GM21528 (cell line): Measurements from ENCODE around the gene AMY1B.
"Not testable (repeated sequence)": the region's sequence is repeated elsewhere in the genome, so short reads cannot be mapped to it uniquely, and the experiment has no call there.

Experiments
- ATAC-seq: cut with Tn5 transposase; IDR thresholded peaks from one replicate; pipeline ENCODE4 v1.9.1; 2021; ENCODE audit warnings: mild to moderate bottlenecking, moderate library complexity; ENCODE audit not compliant: unreplicated experiment, low FRiP score

AMY1B gene

DNA sequence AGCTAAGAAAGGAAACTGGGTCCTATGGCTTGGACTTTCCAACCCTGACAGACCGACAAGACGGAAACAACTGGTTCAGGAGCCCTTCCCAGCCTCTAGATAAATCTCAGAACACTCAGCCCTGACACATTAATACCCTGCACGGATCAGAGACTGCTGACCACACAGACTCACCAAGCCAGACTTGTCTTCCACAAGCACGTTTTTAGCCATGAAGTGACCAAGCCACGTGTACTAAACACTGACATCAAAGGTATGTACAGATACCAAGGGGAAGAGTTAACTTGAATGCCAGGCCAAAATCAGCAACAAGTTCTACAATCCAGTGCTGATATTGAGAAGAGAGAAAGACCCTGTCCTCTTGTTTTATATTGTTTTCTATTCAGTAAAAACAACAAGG lies at the start of gene AMY1B:
TSS of gene AMY1B (minus strand) at position 101 of the 400 bp plus-strand sequence. CDS start 571 bp downstream, outside the sequence.
- not testable (repeated sequence) for ATAC-seq

DNA sequence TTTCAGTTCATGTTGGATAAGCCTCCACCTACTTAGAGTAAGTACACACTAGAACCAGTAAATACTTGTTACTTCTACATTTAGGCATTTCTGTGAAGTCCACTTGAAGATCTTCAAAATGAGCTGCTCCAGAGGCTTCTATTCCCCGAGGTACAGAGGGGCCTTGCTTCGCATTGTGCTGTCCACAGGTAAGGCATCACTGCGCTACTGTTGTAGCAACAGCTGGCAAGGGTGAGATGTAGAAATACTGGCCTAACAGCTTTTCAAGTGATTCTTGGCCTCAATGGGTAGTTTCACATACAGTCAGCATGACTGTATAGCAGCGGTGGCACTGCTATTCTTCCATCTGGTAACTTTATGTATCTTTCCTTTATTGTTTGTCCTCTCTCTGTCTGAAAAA lies 49.0 kb upstream of the AMY1B start:
- not testable (repeated sequence) for ATAC-seq

DNA sequence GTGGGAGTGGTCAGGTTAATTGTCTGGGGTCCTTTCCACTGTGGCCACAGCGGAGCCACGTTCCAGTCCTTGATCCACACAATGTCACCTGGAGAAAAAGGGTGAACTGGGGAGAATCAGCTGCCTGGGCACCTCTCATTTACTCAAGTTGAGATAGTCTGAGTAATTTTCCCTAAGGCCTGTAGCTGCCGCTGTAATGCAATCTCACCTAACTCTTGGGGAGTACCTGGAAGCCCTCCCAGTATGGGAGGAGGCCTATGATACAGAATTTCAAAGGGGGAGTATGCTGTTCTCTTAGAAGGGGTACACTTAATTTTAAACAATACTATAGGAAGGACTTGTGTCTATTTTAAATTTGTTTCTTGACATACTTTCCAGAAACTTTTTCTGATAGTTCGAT lies 48.4 kb upstream of the AMY1B start:
- not testable (repeated sequence) for ATAC-seq

DNA sequence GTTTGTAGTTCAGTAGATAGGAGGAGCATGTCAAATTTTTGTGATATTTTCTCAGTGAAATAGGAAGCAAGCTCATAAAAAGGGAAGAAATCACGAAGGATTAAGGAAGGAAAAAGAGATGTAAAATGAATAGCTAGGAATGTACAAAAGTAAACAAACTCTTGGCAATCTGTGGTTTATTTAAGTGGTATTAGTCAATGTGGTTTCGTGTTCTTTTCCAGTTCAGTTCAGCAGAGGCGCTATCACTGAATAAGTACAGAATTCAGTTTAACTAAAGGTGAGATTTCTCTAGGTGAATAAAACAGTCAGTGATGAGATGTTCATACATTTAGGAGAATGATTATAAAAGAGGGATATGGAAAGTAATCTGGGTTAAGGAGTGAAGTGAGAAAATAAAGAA lies 42.0 kb upstream of the AMY1B start:
- not testable (repeated sequence) for ATAC-seq

DNA sequence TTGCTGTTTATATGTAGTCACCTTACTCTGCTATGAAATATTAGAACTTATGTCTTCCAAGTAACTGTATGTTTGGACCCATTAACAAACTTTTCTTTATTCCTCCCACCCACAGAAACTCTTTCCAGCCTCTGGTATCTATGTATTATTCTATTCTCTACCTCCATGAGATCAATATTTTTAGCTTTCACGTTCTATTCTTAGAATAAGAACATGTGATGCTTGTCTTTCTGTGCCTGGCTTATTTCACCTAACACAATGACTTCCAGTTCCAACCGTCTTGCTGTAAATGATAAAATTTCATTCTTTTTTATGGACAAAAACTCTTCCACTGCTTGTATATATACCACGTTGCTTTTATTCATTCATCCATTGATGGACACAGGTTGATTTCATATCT lies 39.3 kb upstream of the AMY1B start:
- not testable (repeated sequence) for ATAC-seq

DNA sequence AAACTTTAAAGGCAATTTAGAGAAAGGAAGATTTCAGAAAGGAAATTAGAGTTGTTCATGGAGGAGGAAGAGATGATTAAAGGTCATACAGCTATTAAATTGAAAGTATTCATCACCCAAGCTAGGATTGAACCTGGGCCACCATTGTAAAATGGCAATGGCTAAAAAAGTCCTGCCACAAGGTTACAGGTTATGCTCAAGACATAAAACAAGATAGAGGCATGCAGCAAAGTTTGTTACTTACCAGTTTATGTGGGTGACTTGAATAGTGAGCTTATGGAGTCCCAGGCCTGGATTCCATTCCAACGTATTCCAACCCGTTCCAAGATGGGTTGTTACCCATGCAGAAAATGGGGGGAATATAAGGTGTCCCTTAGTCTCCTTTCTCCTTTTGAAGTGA lies 25.5 kb upstream of the AMY1B start:
- ATAC-seq: not testable (repeated sequence)

DNA sequence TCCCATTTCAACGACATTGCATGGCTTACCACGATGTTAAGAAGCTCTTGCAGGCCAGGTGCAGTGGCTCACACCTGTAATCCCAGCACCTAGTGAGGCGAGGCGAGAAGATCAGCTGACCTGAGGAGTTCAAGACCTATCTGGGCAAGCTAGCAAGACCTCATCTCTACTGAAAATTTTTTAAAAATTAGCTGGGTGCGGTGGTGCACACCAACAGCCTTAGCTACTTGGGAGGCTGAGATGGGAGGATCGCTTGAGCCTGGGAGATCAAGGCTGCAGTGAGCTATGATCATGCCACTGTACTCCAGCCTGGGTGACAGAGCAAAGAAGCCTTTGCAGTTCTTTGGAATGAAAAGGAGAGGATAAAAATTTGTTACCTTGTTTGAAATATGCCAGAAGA lies 21.4 kb upstream of the AMY1B start:
- not testable (repeated sequence) for ATAC-seq

DNA sequence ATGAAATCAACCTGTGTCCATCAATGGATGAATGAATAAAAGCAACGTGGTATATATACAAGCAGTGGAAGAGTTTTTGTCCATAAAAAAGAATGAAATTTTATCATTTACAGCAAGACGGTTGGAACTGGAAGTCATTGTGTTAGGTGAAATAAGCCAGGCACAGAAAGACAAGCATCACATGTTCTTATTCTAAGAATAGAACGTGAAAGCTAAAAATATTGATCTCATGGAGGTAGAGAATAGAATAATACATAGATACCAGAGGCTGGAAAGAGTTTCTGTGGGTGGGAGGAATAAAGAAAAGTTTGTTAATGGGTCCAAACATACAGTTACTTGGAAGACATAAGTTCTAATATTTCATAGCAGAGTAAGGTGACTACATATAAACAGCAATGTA lies 14.4 kb upstream of the AMY1B start:
- not testable (repeated sequence) for ATAC-seq

DNA sequence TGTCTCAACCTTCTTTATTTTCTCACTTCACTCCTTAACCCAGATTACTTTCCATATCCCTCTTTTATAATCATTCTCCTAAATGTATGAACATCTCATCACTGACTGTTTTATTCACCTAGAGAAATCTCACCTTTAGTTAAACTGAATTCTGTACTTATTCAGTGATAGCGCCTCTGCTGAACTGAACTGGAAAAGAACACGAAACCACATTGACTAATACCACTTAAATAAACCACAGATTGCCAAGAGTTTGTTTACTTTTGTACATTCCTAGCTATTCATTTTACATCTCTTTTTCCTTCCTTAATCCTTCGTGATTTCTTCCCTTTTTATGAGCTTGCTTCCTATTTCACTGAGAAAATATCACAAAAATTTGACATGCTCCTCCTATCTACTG lies 11.7 kb upstream of the AMY1B start:
- ATAC-seq: not testable (repeated sequence)

DNA sequence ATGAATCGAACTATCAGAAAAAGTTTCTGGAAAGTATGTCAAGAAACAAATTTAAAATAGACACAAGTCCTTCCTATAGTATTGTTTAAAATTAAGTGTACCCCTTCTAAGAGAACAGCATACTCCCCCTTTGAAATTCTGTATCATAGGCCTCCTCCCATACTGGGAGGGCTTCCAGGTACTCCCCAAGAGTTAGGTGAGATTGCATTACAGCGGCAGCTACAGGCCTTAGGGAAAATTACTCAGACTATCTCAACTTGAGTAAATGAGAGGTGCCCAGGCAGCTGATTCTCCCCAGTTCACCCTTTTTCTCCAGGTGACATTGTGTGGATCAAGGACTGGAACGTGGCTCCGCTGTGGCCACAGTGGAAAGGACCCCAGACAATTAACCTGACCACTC lies 5.2 kb upstream of the AMY1B start:
- not testable (repeated sequence) for ATAC-seq

DNA sequence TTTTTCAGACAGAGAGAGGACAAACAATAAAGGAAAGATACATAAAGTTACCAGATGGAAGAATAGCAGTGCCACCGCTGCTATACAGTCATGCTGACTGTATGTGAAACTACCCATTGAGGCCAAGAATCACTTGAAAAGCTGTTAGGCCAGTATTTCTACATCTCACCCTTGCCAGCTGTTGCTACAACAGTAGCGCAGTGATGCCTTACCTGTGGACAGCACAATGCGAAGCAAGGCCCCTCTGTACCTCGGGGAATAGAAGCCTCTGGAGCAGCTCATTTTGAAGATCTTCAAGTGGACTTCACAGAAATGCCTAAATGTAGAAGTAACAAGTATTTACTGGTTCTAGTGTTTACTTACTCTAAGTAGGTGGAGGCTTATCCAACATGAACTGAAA lies 4.7 kb upstream of the AMY1B start:
- not testable (repeated sequence) for ATAC-seq

DNA sequence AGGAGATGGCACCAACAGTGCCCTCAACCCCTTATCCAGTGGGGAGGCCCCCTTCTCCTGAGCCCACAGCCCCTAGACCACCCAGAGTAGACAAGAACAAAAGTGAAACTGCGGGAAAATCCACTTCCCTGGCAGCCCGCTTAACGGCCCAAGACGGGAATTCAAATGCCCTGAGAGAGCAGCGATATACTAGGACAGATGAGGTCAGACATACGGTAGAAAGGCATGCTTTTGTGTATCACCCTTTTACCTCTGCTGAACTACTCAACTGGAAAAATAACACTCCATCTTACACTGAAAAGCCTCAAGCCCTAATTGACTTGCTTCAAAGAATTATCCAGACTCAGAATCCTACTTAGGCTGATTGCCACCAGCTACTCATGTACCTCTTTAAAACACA lies 1.4 kb upstream of the AMY1B start:
- not testable (repeated sequence) for ATAC-seq

DNA sequence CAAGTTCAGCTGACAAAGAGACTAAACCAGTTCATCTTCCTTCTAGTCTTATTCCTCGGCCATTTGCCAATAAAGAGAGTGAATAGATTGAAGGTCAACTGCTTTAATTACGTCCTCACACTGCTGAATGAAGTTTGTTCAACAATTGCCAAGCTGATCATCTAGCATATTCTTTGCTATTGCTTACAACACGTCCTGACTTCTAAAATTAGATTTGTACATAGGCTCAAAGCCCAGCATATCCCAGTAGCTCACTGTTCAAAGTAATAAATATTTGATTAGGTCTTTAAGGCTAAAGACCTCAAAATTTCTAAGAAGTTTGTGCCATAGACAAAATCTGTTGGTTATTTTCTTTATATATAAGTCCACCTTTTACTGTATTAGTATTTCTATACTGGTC lies 19.7 kb downstream of the AMY1B start:
- ATAC-seq: not testable (repeated sequence)

DNA sequence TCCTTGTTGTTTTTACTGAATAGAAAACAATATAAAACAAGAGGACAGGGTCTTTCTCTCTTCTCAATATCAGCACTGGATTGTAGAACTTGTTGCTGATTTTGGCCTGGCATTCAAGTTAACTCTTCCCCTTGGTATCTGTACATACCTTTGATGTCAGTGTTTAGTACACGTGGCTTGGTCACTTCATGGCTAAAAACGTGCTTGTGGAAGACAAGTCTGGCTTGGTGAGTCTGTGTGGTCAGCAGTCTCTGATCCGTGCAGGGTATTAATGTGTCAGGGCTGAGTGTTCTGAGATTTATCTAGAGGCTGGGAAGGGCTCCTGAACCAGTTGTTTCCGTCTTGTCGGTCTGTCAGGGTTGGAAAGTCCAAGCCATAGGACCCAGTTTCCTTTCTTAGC lies 40.5 kb downstream of the AMY1B start, which contains the start of gene AMY1A:
TSS of gene AMY1A (plus strand) at position 301 of the 400 bp plus-strand sequence. CDS start 571 bp downstream, outside the sequence.
- not testable (repeated sequence) for ATAC-seq

DNA sequence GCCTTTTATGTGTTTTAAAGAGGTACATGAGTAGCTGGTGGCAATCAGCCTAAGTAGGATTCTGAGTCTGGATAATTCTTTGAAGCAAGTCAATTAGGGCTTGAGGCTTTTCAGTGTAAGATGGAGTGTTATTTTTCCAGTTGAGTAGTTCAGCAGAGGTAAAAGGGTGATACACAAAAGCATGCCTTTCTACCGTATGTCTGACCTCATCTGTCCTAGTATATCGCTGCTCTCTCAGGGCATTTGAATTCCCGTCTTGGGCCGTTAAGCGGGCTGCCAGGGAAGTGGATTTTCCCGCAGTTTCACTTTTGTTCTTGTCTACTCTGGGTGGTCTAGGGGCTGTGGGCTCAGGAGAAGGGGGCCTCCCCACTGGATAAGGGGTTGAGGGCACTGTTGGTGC lies 41.9 kb downstream of the AMY1B start:
- ATAC-seq: not testable (repeated sequence)

DNA sequence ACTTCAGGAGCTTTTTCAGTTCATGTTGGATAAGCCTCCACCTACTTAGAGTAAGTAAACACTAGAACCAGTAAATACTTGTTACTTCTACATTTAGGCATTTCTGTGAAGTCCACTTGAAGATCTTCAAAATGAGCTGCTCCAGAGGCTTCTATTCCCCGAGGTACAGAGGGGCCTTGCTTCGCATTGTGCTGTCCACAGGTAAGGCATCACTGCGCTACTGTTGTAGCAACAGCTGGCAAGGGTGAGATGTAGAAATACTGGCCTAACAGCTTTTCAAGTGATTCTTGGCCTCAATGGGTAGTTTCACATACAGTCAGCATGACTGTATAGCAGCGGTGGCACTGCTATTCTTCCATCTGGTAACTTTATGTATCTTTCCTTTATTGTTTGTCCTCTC lies 45.1 kb downstream of the AMY1B start:
- not testable (repeated sequence) for ATAC-seq

DNA sequence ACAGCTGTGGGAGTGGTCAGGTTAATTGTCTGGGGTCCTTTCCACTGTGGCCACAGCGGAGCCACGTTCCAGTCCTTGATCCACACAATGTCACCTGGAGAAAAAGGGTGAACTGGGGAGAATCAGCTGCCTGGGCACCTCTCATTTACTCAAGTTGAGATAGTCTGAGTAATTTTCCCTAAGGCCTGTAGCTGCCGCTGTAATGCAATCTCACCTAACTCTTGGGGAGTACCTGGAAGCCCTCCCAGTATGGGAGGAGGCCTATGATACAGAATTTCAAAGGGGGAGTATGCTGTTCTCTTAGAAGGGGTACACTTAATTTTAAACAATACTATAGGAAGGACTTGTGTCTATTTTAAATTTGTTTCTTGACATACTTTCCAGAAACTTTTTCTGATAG lies 45.7 kb downstream of the AMY1B start:
- not testable (repeated sequence) for ATAC-seq

DNA sequence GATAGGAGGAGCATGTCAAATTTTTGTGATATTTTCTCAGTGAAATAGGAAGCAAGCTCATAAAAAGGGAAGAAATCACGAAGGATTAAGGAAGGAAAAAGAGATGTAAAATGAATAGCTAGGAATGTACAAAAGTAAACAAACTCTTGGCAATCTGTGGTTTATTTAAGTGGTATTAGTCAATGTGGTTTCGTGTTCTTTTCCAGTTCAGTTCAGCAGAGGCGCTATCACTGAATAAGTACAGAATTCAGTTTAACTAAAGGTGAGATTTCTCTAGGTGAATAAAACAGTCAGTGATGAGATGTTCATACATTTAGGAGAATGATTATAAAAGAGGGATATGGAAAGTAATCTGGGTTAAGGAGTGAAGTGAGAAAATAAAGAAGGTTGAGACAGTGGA lies 52.1 kb downstream of the AMY1B start:
- not testable (repeated sequence) for ATAC-seq

DNA sequence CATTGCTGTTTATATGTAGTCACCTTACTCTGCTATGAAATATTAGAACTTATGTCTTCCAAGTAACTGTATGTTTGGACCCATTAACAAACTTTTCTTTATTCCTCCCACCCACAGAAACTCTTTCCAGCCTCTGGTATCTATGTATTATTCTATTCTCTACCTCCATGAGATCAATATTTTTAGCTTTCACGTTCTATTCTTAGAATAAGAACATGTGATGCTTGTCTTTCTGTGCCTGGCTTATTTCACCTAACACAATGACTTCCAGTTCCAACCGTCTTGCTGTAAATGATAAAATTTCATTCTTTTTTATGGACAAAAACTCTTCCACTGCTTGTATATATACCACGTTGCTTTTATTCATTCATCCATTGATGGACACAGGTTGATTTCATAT lies 54.8 kb downstream of the AMY1B start:
- not testable (repeated sequence) for ATAC-seq
